ENCODE measurements around the gene CD22.

GRCh38 chr19:35307931-35308330 lies 21.1 kb upstream of the CD22 start:
- TF ChIP-seq CTCF (IDR thresholded peaks at IDR 0.05; ENCODE audit: low read depth, low read length) (no peak), EZH2phosphoT487 (IDR thresholded peaks at IDR 0.05; ENCODE audit: low read depth) (no peak)
